Stimulated activated CD4-positive, alpha-beta T cell treated with anti-CD3 and anti-CD28 coated beads, Interleukin-15, amount 100 ng/mL, for 48 hours (primary cell): ENCODE results near the gene BRINP2.

Source experiments
- DNase-seq, 2 donors: peaks; one replicate each; pipeline ENCODE4 v3.0.0-alpha.2; 2020; ENCODE audit warnings: low read depth in 2 of 2

The BRINP2 gene

GRCh38 chr1:177274687-177275211 is 104.0 kb downstream of the BRINP2 start:
- DNase-seq: no peak

DNA sequence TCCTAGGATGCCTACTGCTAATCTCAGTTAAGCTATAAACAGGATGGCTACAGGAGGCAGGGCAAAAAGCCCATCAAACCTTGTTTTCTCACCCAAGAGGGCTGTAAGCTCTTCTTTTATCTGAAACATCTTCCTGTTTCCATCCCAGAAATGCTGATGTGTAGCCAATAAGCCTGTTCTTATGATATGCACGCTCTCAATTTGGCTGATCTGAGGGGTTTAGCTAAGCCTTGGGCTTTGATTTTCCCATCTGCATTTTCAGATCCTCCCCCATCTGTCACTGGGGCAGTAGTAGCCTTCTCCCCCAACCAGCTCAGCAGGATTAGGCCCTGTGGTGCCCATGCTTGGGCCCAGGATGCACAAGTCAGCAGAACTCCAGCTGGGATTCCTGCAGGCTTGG is 105.0 kb downstream of the BRINP2 start:
- no peak for DNase-seq

DNA sequence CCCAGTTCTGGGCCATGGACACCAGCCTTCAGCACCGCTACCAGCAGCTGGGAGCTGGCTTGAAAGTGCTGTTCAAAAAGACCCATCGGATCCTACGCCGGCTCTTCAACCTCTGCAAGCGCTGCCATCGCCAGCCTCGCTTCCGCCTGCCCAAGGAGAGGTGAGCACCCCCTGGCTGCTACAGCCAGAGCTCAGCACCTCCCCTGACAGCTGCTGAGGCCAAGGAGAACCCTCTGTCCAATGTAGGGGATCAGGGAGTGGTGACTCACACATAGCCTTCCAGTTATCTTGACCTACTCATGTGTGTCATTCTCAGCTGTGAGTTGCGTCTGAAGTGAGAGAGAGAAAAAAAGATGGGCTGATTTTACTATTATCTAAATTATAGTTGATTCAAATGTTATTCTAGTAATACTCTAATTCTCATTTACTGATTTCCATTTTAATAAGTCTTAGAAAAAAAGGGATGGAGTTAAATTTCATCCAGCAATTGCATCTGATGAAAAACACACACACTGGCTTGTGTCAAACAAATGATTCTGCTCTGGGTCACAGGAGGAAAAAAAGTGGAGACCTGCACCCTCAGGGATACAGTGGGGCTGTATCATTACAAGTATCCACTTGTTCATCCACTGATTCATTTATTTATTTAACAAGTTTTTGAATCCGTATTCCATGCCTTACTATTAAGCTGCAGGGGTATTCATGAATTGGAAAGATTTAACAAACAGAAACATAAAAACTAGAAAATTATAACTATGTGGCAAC is 108.0 kb downstream of the BRINP2 start:
- no peak for DNase-seq

GRCh38 chr1:177281901-177282300 is 111.1 kb downstream of the BRINP2 start:
- no peak for DNase-seq

- DNase-seq: no peak
Measured at GRCh38 chr1:177282976-177283375, 112.2 kb downstream of the BRINP2 start.

DNA sequence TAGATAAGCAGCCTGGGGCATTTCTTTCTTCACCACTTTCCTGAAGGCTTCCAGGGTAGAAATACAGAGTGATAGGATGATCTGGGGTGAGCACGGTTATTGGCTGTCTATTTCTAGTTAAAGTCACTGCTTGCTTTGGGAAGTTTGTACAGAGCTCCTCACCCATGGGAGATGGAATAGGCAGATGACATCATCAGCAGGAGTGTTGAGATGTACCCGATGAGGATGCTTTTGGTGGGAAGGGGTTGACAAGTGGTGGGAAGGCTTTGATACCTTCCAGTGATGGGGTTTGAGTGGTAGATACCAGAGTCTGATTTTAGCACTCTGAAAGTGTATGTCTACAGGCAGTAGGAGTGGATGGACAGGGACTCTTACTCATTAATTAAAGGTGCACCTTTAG is 112.6 kb downstream of the BRINP2 start:
- DNase-seq: no peak

DNA sequence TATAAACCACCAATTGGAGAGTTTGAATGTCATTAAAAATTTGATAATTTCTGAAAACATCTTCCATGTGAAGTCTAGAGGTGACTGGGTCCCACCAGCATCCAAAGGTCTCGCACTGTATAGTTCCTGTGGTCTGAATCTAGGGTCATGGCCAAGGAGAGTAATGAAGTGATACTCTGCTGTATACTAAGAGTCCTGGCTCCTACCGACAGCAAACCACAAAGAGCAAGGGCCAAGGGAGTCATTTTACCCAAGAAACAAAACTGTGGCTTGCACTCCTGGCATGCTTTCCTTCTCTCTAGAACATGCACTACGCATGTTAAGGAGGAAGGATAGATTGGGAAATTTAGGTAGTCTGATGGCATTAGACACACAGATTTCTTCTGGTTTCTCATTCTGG is 115.6 kb downstream of the BRINP2 start:
- no peak for DNase-seq

GRCh38 chr1:177287270-177287669 is 116.5 kb downstream of the BRINP2 start:
- no peak for DNase-seq

- no peak for DNase-seq
Measured at GRCh38 chr1:177287994-177288393, 117.2 kb downstream of the BRINP2 start.

DNA sequence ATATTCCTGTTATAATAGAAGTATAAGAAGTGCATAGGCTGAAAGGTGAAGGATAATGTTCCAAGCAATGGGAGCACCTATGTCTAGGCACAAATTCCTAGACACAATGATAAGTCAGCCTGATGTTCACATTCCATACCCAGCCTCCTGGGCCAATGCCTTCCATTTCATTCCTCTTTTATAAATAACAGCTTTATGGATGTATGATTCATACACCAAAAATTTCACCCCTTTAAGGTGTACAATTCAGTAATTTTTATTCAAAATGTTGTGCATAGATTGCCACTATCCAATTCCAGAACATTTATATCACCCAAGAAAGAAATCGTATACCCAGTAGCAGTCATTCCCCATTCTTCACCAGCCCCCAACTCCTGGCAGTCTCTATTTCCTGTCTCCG is 118.8 kb downstream of the BRINP2 start:
- DNase-seq: no peak

DNA sequence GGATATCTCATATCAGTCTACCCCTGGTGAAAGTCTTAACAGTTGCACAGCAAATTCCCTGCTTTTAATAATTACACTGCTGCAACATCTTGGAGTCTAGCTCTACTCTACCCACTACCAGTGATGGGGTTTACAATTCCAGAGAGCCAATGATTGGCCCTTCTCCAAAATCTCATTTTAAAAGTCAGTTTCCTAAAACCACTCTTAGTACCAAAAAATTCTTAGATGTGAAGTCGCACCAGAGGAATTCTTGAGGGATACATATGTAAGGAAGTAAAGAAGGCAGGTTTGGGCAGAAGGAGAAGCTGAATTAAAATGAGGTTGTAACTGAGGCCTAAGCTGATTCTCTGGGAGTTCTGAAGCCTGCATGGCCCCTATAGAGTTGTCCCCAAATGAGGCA is 129.7 kb downstream of the BRINP2 start:
- DNase-seq: no peak

GRCh38 chr1:177301425-177302124 is 130.8 kb downstream of the BRINP2 start:
- no peak for DNase-seq

DNA sequence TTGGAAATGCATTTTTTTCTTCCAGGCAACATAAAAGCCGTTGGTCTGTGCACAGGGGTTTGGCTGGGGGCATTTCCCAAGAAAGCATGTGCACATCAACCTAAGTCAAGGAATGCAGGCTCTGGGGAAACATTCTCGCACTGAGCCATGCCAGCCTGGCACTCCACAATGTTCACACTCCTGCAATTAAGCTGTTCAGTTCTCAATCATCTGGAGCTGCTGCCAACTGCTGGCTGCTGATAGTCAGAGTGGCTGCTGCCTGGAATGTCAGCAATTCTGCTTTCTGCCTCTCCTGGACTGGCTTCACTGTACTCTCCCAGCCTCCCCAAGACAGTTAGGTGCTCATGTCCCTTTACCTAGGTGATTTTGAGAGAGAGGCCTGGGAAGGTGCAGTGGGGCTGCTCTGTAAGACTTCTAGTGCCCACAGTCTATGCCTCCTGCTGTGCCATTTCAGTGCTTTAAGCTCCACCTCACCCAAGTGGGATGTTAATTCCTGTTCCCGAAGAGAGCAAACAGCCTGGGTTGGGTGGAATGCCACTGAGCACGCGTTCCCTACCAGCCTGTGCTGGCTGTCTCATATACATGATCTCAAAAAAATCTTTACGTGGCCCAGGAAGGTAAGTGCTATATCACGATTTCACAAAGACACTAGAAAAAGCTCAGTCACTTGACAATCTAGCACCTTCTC is 131.7 kb downstream of the BRINP2 start:
- no peak for DNase-seq

DNA sequence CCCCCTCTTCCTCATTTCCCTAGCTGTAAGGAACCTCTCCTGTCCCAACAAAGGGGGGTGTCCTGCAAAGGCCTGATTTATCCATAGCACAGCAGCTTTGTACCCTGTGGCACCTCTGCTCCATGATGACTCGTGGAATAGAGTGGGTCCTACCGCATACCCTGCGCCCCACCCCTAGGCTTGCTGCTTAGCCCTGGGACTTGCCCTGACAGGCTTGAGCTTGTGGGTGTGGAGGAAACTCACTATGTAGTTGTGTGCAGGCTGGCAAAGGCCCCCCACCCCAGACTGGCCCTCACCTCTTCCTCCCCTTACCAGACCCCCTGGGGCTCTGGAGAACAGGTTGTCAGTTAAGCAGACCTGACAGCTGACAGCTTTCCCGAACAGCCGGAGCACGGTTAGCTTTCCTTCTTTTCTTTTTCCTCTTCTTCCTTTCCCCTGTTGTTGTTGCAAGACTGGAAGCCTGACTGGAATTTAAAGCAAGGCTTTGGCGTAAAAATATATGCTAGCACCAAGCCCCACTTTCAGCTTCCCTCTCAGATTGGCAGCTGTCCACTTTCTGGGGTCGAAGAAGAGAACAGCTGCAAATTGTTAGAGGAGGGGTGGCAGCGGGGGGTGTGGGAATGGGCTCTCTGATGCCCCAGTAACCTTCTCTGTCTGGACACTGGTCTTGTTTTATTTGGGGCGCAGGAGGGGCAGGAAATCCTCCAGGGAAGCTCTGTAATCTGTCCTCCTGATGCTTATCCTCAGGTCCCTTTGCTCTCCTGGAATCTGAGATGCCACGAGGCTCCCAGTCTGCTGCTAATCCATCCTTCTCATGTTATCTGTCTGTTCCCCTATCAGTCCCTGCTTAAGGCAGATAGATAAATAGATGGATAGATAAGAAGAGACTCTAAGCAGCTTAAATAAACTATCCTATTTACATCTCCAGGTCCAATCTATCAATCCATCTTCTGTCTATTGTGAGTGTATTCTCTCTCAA is 134.6 kb downstream of the BRINP2 start:
- DNase-seq: no peak

- DNase-seq: no peak
Measured at GRCh38 chr1:177306019-177306415, 135.3 kb downstream of the BRINP2 start.

DNA sequence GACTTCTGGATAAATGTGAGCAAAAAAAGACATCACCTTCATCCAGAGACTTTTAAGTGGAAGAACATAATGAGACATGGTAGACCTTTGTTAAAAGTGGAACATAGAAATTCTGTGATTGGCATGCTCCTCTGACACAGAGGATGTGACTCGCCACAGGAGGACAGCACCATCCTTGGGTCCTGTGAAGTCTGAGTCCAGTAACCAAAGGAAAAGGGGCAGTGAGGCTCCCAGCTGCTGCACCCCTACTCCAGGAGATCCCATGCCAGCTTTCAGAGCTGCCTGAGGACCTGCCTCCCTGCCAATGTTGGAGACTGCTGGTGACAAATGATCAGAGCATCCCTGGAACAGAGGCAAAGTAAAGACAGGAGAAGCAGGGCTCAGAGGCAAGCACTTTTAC is 136.2 kb downstream of the BRINP2 start:
- no peak for DNase-seq

DNA sequence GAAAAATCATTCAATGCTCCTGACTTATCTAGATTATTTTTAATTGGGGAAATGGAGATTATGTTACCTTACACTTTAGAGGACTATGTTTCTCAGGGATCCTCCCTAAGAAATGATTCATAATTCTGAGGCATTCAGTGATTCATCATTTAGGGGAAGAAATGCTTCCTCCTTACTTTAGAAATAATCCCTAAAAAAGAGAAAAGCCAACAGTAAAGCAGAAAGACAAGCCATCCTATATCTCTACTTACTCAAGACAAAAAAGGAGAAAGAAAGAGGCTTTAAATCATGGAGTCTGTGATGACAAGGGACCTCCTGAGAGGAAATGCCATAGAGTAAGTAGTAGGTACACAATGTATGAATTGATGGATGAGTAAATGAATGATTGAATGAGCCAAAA is 137.0 kb downstream of the BRINP2 start:
- no peak for DNase-seq

DNA sequence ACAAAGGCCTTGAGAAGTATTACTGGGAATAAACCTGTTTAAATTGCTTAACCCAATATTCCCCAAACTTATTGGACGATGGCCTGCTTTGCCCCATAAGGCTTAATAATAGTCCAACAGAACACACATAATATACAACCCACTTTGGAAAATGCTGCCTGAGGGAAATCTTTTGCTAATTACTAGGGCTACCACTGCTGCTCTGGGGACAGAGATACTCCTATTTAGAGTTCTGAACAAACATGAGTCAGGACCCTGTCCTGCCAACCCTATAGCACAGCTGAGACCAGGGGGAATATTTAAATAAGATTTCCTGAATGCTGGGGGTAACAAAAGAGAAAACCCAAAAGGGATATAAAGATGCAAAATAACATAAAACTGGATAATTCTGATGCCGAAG is 139.1 kb downstream of the BRINP2 start:
- no peak for DNase-seq

- no peak for DNase-seq
Measured at GRCh38 chr1:177310326-177310725, 139.6 kb downstream of the BRINP2 start.

GRCh38 chr1:177311111-177311510 is 140.4 kb downstream of the BRINP2 start:
- no peak for DNase-seq

DNA sequence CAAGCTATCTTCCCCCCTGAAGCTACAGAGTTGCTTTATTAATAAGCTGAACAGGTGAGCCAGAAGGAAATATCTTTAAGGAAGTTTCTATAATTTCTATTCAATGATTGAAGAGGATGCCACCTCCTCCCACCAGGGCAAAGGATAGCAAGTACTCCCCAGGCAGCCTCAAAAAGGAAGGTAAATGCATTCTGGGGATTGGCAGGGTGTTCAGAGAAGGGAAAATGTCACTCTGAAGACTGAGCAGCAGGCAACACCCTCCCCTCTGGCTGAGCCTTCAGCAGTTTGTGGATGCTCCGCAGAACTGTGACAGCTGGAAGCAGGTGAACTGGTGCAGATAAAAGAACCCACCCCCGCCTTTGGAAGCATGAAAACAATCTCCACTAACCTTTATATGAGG is 140.8 kb downstream of the BRINP2 start:
- DNase-seq: no peak
